HG02970 (cell line): Measurements from ENCODE around the gene FAM9C.
A peak's percentile ranks its signal among the peaks of the same experiment; 100 is the strongest.

Experiments
- ATAC-seq: cut with Tn5 transposase; IDR thresholded peaks from one replicate; pipeline ENCODE4 v1.9.1; 2021; ENCODE audit warnings: mild to moderate bottlenecking, moderate library complexity, moderate number of reproducible peaks; ENCODE audit not compliant: unreplicated experiment, low FRiP score

Gene FAM9C

DNA sequence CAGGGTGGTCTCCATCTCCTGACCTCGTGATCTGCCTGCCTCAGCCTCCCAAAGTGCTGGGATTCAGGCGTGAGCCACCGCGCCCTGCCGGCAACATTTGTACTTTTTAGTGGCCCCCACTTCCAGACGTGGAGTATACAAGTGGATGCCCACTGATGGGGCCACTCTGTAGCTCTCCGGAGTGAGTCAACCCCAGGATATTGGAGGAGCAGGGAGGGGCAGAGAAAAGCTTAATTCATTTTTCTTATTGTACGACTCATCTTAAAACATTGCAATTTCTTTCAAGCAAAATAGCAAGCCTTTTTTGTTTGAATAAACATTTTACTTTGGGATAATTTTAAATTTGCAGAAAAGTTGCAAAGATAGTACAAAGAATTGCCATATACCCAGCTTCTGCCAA is 34.6 kb downstream of the FAM9C start:
- no peak for ATAC-seq

DNA sequence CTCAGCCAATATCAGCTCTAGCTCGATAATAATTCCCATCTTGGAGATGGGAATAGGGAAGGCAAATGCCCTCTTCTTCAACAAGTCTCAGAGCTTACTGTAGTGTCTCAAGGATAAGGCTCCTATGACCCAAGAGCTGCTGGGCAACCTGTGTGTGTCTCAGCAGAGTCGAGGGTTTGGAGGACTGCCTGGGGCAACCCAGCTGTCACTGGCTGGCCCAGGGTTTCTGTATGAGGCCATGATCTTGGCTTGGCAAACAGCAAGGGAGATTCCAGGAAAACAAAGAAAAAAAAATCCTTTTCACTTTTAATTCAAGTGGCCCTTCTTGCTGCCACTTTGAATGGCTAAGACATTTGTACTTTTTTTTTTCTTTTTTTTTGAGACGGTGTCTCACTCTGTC is 35.1 kb downstream of the FAM9C start:
- no peak for ATAC-seq

DNA sequence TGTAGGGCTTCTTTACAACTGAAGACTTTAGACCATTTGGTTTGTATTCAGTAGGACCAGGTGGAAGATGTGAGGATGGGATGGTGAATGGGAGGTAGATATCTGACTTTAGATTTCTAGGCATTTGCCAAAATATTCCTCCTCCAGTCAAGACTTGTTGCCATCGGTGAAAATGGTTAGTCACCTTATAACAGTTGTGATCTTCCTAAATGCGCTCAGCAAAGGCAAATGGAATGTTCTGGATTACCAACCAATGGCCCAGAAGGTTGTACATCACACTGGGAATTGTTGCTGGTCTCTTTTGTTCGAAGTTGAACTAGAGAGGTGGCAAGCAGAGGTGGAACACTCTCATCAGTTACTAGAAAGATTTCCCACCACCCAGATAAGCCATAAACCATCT is 35.6 kb downstream of the FAM9C start:
- no peak for ATAC-seq

DNA sequence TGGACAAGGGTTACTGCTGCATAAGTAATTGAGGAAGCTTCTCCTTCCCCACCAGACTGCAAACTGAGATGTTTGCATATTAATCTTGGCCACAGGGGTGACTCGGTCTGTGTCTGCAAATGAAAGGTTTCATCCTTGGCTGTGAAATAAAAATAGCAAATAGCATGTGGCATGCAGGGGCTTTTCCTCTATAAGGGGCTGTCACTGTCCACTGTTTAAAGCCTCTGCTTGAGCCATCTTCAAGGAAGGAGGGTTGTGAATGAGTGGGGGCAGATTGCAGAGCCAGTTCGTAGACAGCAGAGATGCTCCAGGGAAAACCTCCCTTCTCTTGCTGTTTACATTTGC is 36.3 kb downstream of the FAM9C start:
- no peak for ATAC-seq

DNA sequence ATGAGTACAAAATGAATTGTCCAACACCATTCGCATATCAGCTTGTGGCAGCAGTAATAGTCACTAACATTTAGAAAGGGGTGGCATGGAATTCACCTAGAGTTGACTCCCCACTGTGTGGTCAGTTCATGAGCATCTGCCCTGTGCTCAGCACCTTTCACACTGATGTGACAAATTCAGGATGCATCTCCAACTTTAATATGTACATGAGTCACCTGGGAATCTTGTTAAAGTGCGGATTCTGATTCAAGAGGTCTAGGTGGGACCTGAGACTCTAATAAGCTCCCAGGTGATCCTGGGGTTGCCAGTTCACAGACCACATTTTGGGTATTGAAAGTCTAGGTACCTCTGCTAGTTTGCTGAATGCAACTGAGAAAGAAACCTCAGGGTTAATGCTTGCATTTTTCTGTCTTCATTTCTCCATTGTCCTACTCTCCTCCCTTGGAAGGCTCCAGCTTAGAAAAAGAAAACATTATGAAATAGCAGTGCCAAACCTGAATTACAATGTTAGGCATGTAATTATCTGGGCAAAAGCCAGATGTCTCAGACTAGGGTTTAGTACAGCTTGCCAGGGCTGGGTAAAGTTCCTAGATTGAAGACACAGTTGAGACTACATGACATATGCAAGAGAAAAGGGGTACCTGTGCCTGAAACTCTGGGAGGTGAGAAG is 36.8 kb downstream of the FAM9C start:
- no peak for ATAC-seq

DNA sequence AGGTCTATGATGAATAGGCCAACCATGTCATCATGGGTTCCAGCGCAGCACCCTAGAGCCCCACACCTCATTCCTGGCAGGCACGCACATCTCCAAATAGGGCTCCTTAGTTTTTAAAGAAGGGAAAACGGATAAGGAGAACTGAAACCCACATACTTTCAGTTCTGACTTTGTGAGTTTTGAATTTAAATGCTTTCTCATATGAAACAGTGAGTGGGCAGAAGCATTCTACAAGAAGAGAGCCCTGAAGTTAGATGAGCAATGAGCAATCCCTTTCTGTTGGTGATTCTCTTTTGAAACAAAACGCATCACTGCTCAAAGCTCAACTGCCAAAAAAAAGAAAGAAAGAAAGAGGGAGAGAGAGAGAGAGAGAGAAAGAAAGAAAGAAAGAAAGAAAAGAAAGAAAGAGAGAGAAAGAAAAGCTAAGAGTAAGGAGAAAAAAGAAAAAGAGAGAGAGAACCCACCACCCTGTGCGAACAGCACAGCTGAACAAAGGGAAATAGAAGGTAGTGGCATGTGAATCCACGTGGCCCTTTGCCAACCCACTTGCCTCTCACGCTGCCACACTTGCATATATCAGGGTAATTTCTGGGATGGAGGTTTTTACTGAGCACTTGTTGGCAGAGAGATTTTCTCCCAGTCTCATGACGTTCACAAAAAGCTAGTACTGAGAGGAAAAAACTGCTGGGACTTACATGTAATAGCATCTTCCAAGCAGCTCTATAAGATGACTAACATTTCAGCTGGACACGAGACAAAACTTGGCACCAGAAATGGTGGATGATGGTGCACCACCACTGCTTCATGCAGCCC is 38.6 kb downstream of the FAM9C start:
- ATAC-seq = peak; percentile 43

DNA sequence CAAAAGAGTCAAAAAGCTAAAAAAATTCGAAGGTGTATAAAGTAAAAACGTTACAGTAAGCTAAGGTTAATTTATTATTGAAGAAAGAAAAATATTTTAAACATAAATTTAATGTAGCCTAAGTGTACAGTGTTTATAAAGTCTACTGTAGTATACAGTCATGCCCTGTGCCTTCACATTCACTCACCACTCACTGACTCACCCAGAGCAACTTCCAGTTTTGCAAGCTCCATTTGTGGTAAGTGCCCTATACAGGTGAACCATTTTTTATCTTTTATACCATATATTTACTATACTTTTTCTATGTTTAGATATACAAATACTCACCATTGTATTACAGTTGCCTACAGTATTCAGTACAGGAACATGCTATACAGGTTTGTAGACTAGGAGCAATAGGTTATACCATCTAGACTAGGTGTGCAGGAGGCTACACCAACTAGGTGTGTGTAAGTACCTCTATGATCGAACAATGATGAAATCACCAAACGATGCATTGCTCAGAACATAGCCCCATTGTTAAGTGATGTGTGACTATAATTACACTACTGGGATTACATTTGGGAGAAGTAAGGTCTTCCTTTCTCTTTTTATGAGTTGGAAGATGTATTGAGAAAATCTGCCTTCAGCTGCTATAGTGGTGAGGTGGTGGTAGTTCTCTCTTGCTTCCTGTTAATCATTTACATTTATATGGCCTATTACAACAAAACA is 42.3 kb downstream of the FAM9C start:
- ATAC-seq = no peak

DNA sequence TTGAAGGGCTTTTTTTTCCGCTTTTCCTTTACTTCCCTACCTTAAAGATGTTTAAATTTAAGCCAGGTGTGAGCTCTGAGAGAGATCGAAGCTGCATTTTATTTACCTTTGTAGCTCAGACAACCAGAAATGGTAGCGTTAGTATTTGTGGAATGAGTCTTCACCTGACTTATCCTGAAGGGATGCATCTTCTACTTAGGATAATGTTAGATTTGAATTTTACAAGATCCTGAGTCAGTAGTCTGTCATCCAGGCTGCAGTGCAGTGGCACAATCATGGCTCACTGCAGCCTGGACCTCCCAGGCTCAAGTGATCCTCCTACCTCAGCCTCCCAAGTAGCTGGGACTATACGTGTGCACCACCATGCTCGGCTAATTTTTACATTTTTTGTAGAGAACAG is 43.3 kb downstream of the FAM9C start:
- ATAC-seq = no peak

DNA sequence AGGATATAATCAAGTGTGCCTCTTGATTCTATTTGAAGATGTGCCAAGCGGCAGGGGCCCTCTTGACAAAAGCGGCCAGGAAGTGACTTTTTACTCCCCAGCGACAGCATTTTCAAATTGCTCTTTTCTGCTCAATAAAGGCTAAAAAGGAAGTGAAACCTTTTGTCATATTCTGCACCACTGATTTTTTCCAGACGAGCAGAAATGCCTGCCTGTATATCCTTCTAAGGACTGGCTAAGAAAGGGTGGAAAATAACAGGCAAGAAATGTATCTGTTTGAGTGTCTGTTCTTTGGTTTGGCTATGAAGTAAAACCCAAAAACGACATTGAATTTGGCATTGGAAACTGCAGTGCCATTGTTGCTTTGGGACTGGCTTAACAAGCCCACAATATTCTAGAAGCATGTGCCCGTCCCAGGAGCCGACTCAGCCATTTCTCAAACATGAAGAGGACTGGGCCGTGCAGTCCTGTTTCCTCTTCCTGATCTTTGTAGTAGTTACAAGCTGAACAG is 44.1 kb downstream of the FAM9C start:
- no peak for ATAC-seq

DNA sequence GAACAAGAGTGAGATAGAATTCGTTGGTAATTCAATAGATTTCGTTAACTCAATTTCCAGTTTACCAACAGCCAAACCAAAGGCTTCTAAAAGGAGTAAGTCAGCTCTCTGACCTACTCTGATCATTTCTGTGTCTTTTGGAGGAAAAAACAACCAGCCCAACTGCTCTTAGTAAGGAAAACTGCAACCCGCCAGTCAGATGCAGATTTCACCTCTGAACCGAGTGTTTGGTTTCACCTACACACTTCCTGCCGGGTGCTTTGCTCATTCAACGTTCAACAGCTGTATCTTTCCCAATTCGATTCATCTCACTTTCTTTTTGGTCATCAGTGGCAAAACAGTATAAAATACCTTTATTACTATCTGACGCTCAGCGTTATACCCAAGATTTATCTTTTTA is 45.0 kb downstream of the FAM9C start:
- ATAC-seq = no peak

DNA sequence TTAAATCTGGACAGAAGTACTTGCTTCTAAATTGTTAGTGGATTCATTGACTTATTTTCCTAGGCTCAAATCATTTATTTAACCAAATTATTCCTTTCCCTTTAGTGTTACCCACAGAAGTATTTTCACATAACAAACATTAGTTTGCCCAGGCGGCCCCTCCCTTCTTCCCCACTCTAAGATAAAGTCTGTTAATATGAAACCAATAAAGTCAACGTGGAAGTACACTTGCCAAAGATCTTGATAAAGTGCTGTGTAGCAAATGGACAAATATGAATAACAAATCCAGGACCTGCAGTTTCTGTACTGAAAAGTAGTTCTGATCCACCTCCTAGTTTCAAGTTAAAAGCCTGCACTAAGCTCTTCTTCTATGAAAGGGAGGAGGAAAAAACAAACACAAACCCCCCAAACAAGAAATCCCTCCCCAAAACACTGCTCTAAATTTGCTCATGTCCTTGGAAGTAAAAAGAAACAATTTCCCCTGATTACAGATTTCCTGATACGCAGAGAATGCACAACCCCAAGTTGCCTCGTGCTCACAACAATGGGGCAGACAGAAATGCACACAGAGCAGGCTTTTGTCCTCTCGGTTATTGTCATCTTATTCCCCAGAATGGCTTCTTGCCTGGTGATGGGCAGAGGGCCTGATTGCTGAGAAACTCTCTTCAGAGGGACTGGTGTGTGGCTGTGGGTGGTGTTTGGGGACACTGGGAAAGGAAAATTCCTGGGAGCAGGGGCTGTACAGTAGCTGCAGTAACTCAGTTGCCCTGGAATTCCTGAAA is 46.3 kb downstream of the FAM9C start:
- no peak for ATAC-seq

DNA sequence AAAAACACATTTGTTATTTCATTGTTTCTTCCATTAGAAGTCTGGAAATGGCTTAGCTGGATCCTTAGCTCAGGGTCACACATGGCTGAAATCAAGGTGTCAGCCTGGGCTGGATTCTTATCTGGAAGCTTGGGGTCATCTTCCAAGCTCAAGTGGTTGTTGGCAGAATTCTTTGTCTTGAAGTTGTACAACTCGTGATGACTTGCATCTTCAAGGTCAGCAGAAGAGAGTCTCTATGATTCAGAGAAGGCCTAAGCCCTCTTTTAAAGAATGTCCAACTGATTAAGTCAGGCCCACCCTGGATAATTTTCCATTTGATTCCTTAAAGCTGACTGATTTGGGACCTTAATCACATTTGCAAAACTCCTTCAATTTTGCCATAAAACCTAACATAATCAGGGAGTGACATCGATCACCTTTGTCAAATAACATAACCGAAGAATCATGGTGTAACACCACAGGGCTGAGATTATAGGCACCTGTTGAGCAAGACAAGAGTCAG is 47.4 kb downstream of the FAM9C start:
- ATAC-seq = no peak

DNA sequence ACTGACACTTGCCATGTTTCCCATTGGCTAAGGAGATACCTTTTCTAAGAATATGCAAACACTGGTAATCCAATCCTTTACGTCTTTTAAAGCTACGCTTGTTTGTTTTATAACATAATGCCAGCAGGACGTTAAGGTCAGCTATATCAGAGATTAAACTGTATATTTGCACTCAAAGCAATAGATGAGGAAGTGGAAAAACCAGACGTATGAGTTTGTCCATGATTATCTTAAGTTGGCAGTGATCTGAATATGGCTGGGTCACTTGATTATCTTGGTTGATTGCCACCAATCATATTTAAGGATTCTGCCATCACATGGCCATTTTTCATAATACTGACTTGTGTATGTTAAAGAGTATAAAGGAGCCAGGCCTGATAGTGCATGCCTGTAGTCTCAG is 50.1 kb downstream of the FAM9C start:
- no peak for ATAC-seq

DNA sequence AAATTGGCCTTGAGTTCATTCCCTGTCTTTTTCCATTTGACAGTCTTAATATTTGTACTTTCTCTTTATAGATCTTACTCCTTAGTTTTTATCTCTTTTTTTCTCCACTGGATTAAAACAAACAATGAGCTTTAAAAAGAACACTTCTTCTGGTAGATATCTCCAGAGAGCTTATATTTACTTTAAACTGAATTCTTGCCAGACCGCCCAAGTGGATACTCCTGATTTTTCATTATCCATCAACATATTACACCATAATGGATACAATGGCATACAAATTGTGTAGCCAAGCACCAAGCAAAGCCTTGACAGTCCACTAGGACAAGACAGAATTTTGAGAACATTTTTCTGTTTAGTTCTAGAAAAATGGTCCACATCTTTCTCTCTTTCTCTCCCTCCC is 50.6 kb downstream of the FAM9C start:
- ATAC-seq = no peak

DNA sequence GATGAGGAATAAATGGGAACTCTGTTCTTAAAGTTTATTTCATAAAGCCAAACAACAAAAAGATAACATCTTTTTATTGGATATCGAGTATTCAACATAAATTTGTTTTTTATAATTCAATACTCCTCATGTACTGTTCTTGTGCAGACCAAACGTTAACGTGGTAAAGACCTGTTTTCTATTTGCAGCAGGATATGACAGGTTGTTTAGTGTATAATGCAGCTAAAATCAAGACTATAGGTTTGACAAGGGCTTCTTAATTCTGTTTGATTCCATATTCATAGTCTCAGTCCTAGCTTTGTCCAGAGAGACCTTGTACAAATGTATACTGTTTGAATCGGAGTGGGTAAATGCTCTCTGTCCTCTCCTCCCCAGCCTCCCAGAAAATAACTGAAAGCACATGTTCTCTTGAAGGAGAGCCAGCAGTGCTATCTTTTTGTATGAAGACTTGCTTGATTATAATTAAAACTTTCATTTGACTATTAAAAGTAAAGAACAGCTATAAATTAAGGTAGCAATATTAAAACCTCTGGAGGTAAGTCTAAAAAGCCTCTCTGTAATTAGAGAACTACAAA is 51.8 kb downstream of the FAM9C start:
- no peak for ATAC-seq

DNA sequence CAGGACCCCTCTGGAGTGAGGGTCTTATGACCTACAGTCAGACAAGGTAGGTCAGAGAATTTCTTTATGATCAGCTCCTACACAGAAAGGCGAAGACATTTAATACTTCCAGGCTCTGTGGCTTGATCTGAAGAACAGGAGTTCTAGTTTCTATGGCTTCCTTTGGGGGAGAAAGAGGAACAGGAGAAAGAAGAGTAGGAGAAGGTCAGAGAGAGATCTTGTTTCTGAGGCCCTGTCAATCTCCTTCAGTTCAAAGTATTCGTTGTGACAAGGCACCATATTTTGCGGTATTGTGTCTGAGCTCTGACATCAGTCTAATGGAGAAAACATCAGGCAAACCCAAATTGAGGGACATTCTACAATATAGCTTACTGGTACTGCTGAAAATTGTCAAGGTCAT is 52.8 kb downstream of the FAM9C start:
- ATAC-seq = no peak

DNA sequence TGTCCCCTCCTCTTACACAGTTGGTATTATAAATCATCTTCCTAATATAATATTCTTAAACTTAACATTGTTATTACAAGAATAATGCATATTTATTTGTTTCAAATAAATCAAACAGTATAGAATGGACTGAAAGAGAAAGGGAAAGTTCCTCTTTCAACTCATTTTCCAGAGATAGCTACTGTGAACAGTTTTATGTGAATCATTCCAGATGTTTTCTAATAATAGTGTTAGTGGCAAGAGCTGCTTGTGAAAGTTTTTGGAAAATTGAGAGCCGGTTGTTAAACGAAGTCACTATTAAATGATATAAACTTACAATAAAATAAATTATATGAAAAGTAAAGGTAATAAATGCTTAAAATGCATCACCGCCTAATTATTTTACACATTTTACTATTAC is 55.0 kb downstream of the FAM9C start:
- no peak for ATAC-seq

DNA sequence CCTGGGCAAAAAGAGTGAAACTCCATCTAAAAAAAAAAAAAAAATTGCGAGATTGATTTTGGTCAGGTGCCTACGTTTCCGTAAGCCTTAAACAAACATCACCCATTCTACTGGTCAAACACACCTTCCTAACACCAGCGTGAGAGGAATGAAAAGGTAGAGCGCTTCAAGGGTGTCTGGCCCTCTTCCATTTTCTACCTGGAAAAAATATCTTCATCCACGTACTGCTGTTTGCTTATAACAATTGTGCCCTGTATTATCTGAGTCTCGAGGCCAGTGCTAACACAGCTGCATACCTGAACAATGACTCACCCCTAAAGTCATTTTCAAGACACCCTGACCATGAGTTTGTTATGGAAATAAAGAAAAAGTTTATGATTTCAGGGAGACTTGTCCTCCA is 55.6 kb downstream of the FAM9C start:
- no peak for ATAC-seq

DNA sequence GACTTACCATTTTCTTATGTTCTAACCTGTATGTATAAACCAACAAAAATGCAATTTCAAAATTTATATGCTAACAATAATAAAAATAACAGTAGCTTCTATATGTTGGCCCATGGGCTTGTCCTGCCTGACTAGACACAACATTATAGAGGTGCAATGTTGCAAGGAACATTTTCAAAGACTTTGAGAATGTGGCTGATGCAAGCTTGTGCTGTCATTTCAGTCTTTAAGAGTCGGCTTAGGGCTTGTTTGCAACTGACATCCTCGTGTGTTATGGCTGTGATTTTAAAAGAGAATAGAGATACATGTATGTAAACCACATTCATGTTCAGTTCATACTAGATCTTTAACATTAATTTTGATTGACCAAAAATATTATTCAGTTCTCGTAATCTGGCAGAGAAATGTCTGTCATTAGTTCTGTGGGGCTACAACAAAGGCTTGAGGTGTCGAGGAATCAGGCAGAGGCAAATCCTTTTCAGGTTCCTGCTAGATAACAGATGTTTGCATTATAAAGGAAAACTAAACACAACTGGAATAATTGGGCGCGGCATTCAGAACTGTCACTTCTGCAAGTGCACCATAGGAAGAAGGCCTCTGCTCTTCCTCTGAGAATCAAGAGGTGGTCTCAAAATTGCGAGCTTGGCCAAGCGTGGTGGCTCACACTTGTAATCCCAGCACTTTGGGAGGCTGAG is 56.4 kb downstream of the FAM9C start:
- ATAC-seq = no peak

DNA sequence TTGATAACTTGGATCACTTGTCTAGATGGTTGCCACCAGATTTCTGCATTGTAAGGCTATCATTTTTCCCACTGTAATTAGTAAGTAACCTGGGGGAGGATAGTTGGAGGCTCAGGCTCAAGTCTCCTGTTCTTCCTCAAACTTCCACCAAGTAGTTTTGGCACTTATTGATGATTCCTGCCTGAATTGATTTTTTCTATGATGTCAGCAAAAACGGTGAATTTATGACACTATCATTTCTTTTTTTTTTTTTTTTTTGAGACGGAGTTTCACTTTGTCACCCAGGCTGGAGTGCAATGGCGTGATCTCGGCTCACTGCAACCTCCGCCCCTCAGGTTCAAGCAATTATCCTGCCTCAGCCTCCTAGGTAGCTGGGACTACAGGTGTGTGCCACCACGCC is 57.1 kb downstream of the FAM9C start:
- ATAC-seq = no peak
